GM18507 (cell line): ENCODE data around the gene CRNN.

ENCODE experiments used
- DNase-seq: peaks from one replicate; pipeline ENCODE4 v3.0.0; 2011; ENCODE audit warnings: low read depth; ENCODE audit not compliant: insufficient read length; ENCODE audit errors: extremely low spot score
- FAIRE-seq: peaks from 2 replicates; lab custom pipeline; 2011; peaks lifted over from hg19 to GRCh38; lab: Jason Lieb, UNC

CRNN gene

DNA sequence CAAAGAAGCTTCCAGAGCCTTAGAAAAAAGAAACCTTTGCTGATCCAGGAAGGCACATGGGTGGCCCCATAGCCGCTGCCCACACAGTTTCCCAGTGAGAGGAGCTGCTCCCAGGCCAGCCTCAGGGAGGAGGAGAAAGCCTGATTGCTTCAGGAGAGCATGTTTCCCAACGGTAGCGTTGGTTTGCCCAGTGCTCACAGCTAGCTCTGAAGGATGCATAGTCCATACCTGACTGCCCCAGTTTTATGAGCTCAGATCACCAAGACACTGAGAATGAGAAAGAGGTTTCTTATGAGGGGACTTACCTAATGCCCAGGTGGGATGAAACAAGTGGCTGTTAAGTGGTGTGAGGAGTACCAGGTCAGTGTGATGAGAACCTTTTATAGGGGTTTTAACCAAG is at the start of gene CRNN:
Gene CRNN, minus strand, starts transcription at position 355 of the 400 bp plus-strand sequence. CDS start 2,030 bp downstream, outside the sequence.
- no peak for FAIRE-seq
- DNase-seq, result no peak

- no peak for DNase-seq
- no peak for FAIRE-seq
These were observed 48.6 kb upstream of the CRNN start for GRCh38 chr1:152462636-152463035.

- DNase-seq (no peak), FAIRE-seq (peak; percentile 24)
These were observed 47.5 kb upstream of the CRNN start for GRCh38 chr1:152461544-152461943.

GRCh38 chr1:152460529-152460899 is 46.5 kb upstream of the CRNN start:
- FAIRE-seq, result no peak
- DNase-seq, result no peak

DNA sequence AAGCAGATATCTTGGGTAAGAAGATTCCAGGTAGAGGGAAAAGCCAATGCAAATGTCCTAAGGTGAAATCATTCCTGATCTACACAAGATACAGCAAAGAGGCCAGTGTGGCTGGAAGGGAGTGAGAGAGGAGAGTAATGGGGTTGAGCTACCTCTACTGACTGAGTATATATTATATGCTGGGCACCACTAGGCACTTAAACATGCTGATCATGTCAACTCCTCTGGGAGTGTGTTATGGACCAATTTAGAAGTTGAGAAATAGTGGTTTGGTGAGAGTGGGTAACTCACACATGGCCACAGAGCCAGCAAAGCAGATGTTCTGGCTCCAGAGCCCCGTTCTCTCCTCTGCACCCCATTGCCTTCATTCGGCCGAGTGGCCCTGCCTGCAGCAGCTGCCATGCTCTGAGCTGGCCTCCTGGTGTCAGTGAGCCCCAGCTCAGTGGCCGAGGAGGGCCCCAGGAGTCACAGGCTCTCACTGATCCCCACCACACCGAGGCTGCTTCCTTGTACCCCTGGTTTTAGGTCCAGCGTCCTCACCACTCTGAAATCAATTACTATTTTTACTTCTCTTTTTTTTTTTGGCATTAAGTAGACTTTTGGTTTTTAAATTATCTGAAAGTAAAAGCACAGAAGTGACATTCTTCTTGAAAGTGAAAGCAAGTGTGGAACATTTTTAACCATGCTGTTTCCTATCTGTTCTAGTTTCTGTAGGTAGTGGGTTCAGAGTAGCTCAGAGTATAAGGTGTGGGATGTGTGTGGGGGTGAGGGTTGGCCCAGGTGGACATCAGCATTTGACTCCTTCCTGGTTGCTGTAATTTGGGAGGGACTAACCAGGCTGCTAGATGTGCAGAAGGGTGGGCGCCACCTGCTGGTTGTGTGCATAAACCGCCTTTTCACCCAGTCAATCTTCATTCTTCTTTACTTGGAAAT is 45.8 kb upstream of the CRNN start:
- FAIRE-seq, result peak; percentile 96
- DNase-seq, result peak; percentile 52

GRCh38 chr1:152458384-152459185 is 44.5 kb upstream of the CRNN start:
- DNase-seq (peak; percentile 23), FAIRE-seq (peak; percentile 85)

DNA sequence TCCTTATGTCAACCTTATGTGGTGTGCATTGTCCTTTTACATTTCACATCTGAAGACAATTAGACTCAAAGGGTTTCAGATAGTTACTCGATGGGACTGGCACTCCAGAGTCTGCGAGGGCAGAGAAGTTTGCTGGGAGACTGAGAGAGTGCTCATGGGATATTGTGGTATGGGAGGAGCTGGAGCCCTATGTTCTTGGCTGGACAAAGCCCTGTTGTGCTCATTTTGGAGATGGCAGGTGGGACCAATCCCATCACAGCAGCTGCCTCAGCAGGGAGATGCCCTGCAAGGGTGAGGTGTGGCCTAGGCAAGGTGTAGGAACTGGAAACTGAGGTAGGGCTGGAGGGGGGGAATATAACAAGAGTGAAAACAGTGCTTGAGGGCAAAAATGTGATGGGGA is 43.5 kb upstream of the CRNN start:
- FAIRE-seq (no peak), DNase-seq (no peak)

GRCh38 chr1:152457071-152457470 is 43.0 kb upstream of the CRNN start:
- DNase-seq (no peak), FAIRE-seq (no peak)

DNA sequence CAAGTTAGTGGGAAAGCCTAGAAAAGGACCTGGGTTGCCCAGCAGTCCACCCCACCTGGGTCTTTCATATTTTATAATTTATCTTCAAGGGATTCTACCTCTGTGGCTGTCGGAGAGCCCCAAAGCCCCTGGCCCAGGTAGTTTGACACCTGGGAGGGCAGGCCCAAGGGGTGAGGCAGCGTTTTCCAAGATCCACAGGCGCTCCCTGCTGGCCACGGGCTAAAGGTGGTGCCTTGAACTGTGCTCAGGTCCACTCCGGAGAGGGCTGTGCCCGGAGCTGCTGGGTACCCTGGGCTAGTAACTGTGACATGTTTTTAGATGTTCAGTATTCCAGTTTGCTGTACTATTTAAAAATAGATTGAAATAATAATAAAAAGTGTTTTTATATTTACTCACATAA is 37.2 kb upstream of the CRNN start:
- FAIRE-seq, result no peak
- no peak for DNase-seq

- no peak for FAIRE-seq
- no peak for DNase-seq
These were observed 35.6 kb upstream of the CRNN start for GRCh38 chr1:152449661-152450060.

DNA sequence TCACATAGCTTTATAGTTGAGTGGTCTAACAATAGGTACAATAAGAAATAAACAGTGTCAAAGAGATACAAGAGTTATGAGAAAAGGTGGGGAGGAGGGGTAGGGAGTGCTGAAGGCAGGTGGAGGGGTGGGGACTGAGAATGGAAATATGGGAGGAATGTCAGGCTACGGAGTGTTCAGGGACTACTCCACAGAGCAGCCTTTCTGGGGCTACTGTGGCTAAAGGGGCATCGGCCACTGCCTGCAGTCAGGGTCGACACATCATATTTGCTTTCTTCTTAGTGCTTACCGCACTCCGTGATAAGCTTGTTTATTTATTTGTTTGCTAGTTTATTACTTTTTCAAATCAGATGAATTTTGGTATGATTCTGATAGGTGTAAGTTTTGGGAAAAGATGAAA is 34.4 kb upstream of the CRNN start:
- DNase-seq, result no peak
- FAIRE-seq, result no peak

DNA sequence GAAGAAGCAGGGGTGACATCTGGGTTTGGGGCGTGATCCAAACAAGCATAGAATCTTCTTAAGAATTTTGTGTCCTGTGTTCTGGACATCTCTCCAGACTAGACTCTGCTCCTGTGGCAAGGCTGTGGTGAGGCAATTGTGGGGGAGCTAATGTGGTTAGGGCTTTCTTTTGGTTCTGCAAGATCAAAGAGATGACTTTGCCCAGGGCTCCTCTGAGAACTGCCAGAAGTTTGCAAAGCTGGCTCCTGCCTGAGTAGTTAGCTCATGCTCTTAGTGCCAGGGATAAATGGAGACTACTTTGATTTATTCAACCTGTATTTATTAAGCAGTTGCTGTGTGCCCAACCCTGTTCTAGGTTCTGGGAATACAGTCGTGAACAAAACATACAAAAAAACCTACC is 34.0 kb upstream of the CRNN start:
- no peak for DNase-seq
- no peak for FAIRE-seq

- DNase-seq, result no peak
- FAIRE-seq, result no peak
These were observed 33.4 kb upstream of the CRNN start for GRCh38 chr1:152447484-152447883.

GRCh38 chr1:152444045-152444444 is 30.0 kb upstream of the CRNN start:
- FAIRE-seq (no peak), DNase-seq (no peak)

DNA sequence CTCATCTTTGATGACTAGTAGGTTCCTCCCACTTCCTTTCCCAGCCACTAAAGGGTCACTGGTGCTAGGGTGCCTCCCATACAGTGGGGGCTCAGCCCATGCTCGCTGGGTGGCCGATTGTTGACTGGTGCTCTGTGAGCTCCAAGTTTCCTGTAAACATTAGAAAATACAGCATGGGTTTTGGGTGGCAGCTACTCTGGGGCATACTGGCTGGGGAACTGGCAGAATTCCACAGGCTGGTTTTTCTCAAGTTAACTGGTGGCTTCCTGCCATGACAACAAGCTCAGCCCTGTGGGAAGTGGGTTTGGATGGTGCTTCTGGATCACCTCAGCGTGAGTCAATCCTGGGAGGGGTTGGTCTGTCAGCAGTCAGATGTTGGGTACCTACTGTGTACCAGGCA is 28.7 kb upstream of the CRNN start:
- DNase-seq (no peak), FAIRE-seq (no peak)

GRCh38 chr1:152442301-152442700 is 28.2 kb upstream of the CRNN start:
- DNase-seq (no peak), FAIRE-seq (no peak)

DNA sequence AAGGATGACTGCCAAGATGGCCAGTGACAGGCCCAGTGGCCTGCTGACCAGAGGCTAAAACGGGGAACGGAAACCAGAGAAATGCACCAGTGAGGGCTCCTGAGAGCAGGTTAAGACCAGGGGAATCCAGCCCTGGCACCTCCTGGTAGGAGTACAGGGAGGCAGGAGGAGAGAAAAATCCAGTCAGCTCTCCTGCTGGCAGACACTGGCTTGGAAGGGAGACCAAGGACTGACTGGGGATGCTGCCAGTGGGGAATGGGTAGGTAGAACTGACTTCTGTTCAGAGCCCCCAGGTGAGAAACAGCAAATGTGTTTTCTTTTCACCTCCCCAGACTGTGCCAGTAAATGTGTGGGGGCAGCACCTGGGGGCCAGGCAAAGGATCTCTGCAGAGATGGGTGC is 27.7 kb upstream of the CRNN start:
- DNase-seq (no peak), FAIRE-seq (no peak)

GRCh38 chr1:152440635-152441471 is 26.8 kb upstream of the CRNN start:
- peak; percentile 95 for FAIRE-seq
- DNase-seq, result peak; percentile 64

DNA sequence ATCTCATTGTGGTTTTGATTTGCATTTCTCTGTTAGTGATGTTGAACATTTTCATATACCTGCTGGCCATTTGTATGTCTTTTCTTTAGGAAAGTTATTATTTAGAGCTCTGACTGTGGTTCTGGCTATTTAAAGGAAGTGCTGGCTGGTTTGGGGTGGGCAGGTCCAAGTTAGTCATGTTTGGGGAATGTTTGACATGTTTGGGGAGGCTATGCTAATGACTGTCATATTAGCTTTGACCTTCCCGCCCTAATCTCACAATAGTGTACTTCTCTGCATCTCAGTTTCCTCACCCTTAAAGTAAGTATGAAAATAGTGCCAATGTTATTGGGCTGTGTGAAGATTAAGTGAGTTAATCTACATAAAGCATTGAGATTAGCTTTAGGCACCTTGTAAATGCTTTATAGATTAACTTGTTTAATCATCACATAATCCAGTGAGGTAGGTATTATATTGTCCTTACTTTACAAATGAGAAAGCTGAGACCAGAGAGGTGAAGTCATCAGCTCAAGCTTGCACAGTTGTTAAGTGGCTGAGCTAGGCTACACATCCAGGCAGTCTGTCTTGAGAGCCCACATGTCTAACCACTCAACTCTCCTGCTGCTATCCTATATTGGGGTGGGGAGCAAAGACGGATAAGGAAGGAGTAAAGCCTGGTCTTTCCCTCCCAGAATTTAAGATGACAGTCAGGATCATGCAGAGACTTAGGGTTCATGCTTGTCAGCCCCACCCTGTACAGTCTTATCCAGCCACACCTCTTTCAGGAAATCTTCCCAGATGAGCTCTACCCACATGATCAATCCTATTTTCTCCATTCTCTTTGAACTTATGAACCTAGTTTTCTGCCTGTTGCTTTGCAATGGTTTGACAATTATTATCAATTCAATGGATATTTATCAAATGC is 22.8 kb upstream of the CRNN start:
- FAIRE-seq, result no peak
- DNase-seq, result no peak
